ENCODE measurements around the gene TRIM15. TPM values are rescaled to one million over a fixed set of nuclear protein-coding genes. Genes with fewer than 3 reads are reported as not detected.
A peak's percentile ranks its signal among the peaks of the same experiment; 100 is the strongest.

The TRIM15 gene
- total RNA-seq, 1 donor from 2014 or later: not detected

- no peak overlapping the region for H3K27ac Mint-ChIP-seq (ENCODE audit: unreplicated experiment)
- no peaks in the 10 kb centered on the region for H3K36me3 Mint-ChIP-seq (ENCODE audit: unreplicated experiment)
- H3K9me3 Mint-ChIP-seq (ENCODE audit: unreplicated experiment): no peaks in the 10 kb centered on the region
- DNase-seq (ENCODE audit: extremely low spot score, unreplicated experiment): no peak
- peaks cover 61% of the 10 kb centered on the region for H3K27me3 Mint-ChIP-seq (ENCODE audit: unreplicated experiment)
- H3K4me3 Mint-ChIP-seq (ENCODE audit: unreplicated experiment): no peak overlapping the region
- H3K4me1 Mint-ChIP-seq (ENCODE audit: unreplicated experiment): peaks cover 4% of the 10 kb centered on the region
- TF ChIP-seq, protein P1, sequence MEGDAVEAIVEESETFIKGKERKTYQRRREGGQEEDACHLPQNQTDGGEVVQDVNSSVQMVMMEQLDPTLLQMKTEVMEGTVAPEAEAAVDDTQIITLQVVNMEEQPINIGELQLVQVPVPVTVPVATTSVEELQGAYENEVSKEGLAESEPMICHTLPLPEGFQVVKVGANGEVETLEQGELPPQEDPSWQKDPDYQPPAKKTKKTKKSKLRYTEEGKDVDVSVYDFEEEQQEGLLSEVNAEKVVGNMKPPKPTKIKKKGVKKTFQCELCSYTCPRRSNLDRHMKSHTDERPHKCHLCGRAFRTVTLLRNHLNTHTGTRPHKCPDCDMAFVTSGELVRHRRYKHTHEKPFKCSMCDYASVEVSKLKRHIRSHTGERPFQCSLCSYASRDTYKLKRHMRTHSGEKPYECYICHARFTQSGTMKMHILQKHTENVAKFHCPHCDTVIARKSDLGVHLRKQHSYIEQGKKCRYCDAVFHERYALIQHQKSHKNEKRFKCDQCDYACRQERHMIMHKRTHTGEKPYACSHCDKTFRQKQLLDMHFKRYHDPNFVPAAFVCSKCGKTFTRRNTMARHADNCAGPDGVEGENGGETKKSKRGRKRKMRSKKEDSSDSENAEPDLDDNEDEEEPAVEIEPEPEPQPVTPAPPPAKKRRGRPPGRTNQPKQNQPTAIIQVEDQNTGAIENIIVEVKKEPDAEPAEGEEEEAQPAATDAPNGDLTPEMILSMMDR (IDR thresholded peaks at IDR 0.05): no peak
These were observed 40.8 kb upstream of the TRIM15 start for GRCh38 chr6:30122515-30122914.

DNA sequence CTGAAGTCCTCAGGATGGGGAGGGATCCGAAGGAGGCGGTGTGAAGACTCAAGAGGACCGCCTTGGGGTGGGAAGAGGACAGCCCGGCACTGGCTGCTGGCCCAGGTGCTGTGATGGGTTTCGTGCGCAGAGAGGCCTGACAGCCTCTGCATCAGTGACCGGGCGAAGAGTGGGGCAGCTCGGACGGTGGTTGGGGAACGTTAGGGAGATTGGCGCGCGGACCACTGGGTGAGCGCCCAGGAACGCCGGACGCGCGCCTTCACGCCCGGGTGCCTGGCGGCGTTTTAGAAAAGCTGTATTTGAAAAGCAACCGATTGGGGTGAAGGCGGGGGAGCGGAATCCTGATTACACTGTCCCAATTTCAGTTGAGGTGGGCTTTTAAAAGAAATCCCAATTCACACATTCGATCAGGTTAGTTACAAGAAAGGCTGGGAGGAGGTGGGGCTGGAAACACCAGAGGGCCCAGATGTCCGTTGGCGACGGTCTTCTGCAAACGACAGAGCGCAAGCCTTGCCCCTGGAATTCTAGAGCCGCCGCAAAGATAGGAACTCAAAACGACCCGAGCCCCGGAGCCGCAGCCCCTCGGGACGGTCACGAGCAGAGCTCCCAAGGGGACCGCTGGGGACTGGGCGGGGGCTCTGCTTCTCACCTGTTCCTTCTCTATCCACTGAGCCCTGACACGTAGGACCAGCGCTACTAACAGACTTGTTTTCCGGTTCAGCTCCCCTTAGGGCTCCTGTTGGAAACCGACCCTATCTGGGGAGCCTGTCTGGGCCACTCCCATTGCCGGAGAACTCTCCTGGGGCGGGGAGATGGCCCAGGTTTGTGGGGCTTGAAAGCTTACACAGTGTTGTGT is 35.9 kb upstream of the TRIM15 start:
- no peak overlapping the region for H3K27ac Mint-ChIP-seq (ENCODE audit: unreplicated experiment)
- H3K9me3 Mint-ChIP-seq (ENCODE audit: unreplicated experiment): no peaks in the 10 kb centered on the region
- DNase-seq (ENCODE audit: extremely low spot score, unreplicated experiment): no peak
- peaks cover 10% of the 10 kb centered on the region for H3K4me1 Mint-ChIP-seq (ENCODE audit: unreplicated experiment)
- TF ChIP-seq, protein P1 (IDR thresholded peaks at IDR 0.05): no peak
- no peaks in the 10 kb centered on the region for H3K36me3 Mint-ChIP-seq (ENCODE audit: unreplicated experiment)
- H3K27me3 Mint-ChIP-seq (ENCODE audit: unreplicated experiment): peaks cover 86% of the 10 kb centered on the region
- peak overlapping the region; percentile 44 for H3K4me3 Mint-ChIP-seq (ENCODE audit: unreplicated experiment)

DNA sequence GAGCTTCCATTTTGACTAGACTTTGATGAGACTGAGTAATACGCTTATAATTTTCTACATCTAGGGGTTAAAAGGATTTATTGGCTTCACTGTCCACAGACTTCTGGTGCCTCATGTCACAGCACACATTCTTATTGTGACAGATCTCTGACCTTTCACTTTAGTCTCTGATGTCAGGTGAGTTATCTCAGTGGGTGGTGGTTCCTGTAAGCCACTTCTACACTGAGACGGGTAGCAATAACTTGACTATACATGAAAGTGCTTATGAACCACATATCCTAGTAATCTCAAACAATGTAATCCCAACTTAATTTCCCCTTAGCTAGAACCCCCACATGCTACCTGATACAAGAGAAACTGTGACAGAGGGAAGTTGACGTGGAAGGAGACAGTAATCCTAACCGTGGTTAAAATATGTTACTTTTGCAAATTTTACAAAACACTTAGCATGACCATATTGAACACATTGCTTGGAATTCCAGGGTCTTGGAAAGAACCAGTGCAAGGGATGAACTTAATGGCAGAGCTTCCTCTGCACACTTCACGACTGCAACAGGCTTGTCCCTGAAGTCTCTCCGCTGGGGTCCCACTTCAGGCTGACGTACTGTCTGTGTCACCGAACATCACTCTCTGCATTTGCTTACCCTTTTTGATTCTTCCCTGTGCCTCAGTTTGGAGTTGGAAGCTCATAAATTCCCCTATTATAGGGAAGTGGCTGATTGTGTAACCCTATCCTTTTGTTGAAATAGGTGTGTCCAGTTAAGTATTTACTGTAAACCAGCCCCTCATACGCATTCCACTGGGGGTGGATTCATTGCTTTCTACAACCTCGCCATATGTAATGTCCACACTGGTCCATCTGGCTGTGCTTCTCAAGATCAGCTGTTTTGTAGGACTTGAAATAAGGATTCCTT is 33.8 kb upstream of the TRIM15 start:
- peaks cover 91% of the 10 kb centered on the region for H3K27me3 Mint-ChIP-seq (ENCODE audit: unreplicated experiment)
- no peak for DNase-seq (ENCODE audit: extremely low spot score, unreplicated experiment)
- TF ChIP-seq, protein P1 (IDR thresholded peaks at IDR 0.05): no peak
- H3K4me3 Mint-ChIP-seq (ENCODE audit: unreplicated experiment): no peak overlapping the region
- H3K4me1 Mint-ChIP-seq (ENCODE audit: unreplicated experiment): peaks cover 10% of the 10 kb centered on the region
- no peak overlapping the region for H3K27ac Mint-ChIP-seq (ENCODE audit: unreplicated experiment)
- H3K9me3 Mint-ChIP-seq (ENCODE audit: unreplicated experiment): no peaks in the 10 kb centered on the region
- H3K36me3 Mint-ChIP-seq (ENCODE audit: unreplicated experiment): no peaks in the 10 kb centered on the region

- no peaks in the 10 kb centered on the region for H3K9me3 Mint-ChIP-seq (ENCODE audit: unreplicated experiment)
- peaks cover 89% of the 10 kb centered on the region for H3K27me3 Mint-ChIP-seq (ENCODE audit: unreplicated experiment)
- peaks cover 10% of the 10 kb centered on the region for H3K4me1 Mint-ChIP-seq (ENCODE audit: unreplicated experiment)
- TF ChIP-seq, protein P1 (IDR thresholded peaks at IDR 0.05): no peak
- H3K4me3 Mint-ChIP-seq (ENCODE audit: unreplicated experiment): no peak overlapping the region
- H3K36me3 Mint-ChIP-seq (ENCODE audit: unreplicated experiment): no peaks in the 10 kb centered on the region
- no peak overlapping the region for H3K27ac Mint-ChIP-seq (ENCODE audit: unreplicated experiment)
- no peak for DNase-seq (ENCODE audit: extremely low spot score, unreplicated experiment)
These were observed 33.1 kb upstream of the TRIM15 start for GRCh38 chr6:30130179-30130679.

All from osteocyte (in vitro differentiated cells).